Measurements from ENCODE around the gene TTR. TPM values are rescaled to one million over a fixed set of nuclear protein-coding genes. Genes with fewer than 3 reads are reported as not detected.

Gene TTR
- total RNA-seq = not detected

DNA sequence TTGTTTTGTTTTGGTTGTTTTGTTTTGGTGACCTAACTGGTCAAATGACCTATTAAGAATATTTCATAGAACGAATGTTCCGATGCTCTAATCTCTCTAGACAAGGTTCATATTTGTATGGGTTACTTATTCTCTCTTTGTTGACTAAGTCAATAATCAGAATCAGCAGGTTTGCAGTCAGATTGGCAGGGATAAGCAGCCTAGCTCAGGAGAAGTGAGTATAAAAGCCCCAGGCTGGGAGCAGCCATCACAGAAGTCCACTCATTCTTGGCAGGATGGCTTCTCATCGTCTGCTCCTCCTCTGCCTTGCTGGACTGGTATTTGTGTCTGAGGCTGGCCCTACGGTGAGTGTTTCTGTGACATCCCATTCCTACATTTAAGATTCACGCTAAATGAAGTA lies at the start of gene TTR:
Gene TTR, plus strand, starts transcription at position 250 of the 400 bp plus-strand sequence. Its CDS starts 26 bp downstream, at position 276.
- H3K27me3 ChIP-seq = no peaks in the 10 kb centered on the region
- no peaks in the 10 kb centered on the region for H3K4me1 ChIP-seq
- no peak for DNase-seq (ENCODE audit: low spot score in 2 of 2)
- no peaks in the 10 kb centered on the region for H3K36me3 ChIP-seq
- no peak within 1 kb of the TSS for H3K27ac ChIP-seq
- TF ChIP-seq, protein P1, sequence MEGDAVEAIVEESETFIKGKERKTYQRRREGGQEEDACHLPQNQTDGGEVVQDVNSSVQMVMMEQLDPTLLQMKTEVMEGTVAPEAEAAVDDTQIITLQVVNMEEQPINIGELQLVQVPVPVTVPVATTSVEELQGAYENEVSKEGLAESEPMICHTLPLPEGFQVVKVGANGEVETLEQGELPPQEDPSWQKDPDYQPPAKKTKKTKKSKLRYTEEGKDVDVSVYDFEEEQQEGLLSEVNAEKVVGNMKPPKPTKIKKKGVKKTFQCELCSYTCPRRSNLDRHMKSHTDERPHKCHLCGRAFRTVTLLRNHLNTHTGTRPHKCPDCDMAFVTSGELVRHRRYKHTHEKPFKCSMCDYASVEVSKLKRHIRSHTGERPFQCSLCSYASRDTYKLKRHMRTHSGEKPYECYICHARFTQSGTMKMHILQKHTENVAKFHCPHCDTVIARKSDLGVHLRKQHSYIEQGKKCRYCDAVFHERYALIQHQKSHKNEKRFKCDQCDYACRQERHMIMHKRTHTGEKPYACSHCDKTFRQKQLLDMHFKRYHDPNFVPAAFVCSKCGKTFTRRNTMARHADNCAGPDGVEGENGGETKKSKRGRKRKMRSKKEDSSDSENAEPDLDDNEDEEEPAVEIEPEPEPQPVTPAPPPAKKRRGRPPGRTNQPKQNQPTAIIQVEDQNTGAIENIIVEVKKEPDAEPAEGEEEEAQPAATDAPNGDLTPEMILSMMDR (IDR thresholded peaks at IDR 0.05) = no peak
- no peak for TF ChIP-seq EP300 (IDR thresholded peaks at IDR 0.05)
- TF ChIP-seq POLR2A (IDR thresholded peaks at IDR 0.05) = no peak
- H3K9me3 ChIP-seq = no peaks in the 10 kb centered on the region
- 52% methylated on average over 5 of the region's 5 CpGs for WGBS, 2 donors
- no peak within 1 kb of the TSS for H3K4me3 ChIP-seq

DNA sequence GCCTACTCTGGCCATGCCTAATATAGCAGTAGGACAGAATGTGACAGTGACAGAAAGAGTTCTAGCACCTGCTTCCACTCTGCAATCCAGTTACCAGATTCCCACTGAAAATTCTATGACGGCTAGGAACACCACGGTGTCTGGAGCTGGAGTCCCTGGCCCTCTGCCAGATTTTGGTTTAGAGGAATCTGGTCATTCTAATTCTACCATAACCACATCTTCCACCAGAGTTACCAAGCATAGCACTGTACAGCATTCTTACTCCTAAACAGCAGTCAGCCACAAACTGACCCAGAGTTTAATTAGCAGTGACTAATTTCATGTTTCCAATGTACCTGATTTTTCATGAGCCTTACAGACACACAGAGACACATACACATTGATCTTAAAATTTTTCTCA lies 45.2 kb upstream of the TTR start:
- DNase-seq (ENCODE audit: low spot score in 2 of 2) = no peak
- Histone ChIP-seq H3K27me3 (no peaks in the 10 kb centered on the region), H3K36me3 (no peaks in the 10 kb centered on the region), H3K9me3 (no peaks in the 10 kb centered on the region), H3K4me3 (no peak overlapping the region), H3K27ac (no peak overlapping the region), H3K4me1 (no peaks in the 10 kb centered on the region)
- WGBS, 2 donors = 73 to 84% methylated on average over 2 of the region's 2 CpGs
- TF ChIP-seq, protein P1 (IDR thresholded peaks at IDR 0.05) = no peak
- TF ChIP-seq POLR2A (IDR thresholded peaks at IDR 0.05) = no peak

GRCh38 chr18:31548853-31549252 lies 42.8 kb upstream of the TTR start:
- DNase-seq (ENCODE audit: low spot score in 2 of 2) = no peak
- no peak overlapping the region for H3K27ac ChIP-seq

GRCh38 chr18:31549416-31549815 lies 42.3 kb upstream of the TTR start:
- H3K27me3 ChIP-seq = no peaks in the 10 kb centered on the region
- no peaks in the 10 kb centered on the region for H3K4me1 ChIP-seq
- no peaks in the 10 kb centered on the region for H3K9me3 ChIP-seq
- no peak overlapping the region for H3K27ac ChIP-seq
- 81% methylated on average over 4 of the region's 4 CpGs for WGBS, 2 donors
- TF ChIP-seq POLR2A (IDR thresholded peaks at IDR 0.05) = no peak
- TF ChIP-seq, protein P1 (IDR thresholded peaks at IDR 0.05) = no peak
- no peak for TF ChIP-seq EP300 (IDR thresholded peaks at IDR 0.05)
- no peak overlapping the region for H3K4me3 ChIP-seq
- no peaks in the 10 kb centered on the region for H3K36me3 ChIP-seq
- no peak for DNase-seq (ENCODE audit: low spot score in 2 of 2)

More at GRCh38 chr18:31548853-31549252, 42.8 kb upstream of the TTR start:
- WGBS, 2 donors = 97 to 100% methylated on average over 2 of the region's 2 CpGs
- no peak overlapping the region for H3K4me3 ChIP-seq
- no peak for TF ChIP-seq POLR2A (IDR thresholded peaks at IDR 0.05)
- no peak for TF ChIP-seq EP300 (IDR thresholded peaks at IDR 0.05)
- TF ChIP-seq, protein P1 (IDR thresholded peaks at IDR 0.05) = no peak
- H3K36me3 ChIP-seq = no peaks in the 10 kb centered on the region
- H3K4me1 ChIP-seq = no peaks in the 10 kb centered on the region
- no peaks in the 10 kb centered on the region for H3K27me3 ChIP-seq
- H3K9me3 ChIP-seq = no peaks in the 10 kb centered on the region

DNA sequence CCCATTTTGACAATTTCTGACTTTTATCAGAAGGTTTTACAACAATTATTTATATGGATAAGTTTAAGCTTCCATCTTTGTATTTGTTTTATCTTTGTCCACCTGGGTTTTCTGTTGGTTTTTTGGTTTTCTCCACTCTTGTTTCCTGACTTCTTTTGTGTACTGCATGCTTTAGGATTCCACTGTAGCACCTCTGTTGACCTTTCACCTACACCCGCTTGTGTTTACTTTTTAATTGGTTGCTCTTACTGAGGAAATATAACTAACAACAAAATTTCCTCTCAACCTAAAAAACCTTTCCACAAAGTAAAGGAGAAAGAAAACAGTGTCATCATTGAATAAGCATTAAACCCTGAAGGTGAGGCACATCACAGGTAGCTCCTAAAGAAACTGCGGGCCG lies 39.8 kb upstream of the TTR start:
- Histone ChIP-seq H3K36me3 (no peaks in the 10 kb centered on the region), H3K27ac (no peak overlapping the region), H3K4me3 (no peak overlapping the region), H3K4me1 (no peaks in the 10 kb centered on the region), H3K9me3 (no peaks in the 10 kb centered on the region), H3K27me3 (no peaks in the 10 kb centered on the region)
- no peak for DNase-seq (ENCODE audit: low spot score in 2 of 2)
- WGBS, 2 donors = 91 to 93% methylated on average over 3 of the region's 3 CpGs
- TF ChIP-seq EP300 (IDR thresholded peaks at IDR 0.05) = no peak
- TF ChIP-seq POLR2A (IDR thresholded peaks at IDR 0.05) = no peak
- TF ChIP-seq, protein P1 (IDR thresholded peaks at IDR 0.05) = no peak
